NCI-H524 (cell line): Measurements from ENCODE around the gene USP36.
"Not testable (repeated sequence)": the region's sequence is repeated elsewhere in the genome, so short reads cannot be mapped to it uniquely, and the experiment has no call there.

Source experiments
- DNase-seq, 2 experiments: peaks; one replicate each; lab custom pipeline; 2025; lab: John Stamatoyannopoulos, UW

USP36 gene

DNA sequence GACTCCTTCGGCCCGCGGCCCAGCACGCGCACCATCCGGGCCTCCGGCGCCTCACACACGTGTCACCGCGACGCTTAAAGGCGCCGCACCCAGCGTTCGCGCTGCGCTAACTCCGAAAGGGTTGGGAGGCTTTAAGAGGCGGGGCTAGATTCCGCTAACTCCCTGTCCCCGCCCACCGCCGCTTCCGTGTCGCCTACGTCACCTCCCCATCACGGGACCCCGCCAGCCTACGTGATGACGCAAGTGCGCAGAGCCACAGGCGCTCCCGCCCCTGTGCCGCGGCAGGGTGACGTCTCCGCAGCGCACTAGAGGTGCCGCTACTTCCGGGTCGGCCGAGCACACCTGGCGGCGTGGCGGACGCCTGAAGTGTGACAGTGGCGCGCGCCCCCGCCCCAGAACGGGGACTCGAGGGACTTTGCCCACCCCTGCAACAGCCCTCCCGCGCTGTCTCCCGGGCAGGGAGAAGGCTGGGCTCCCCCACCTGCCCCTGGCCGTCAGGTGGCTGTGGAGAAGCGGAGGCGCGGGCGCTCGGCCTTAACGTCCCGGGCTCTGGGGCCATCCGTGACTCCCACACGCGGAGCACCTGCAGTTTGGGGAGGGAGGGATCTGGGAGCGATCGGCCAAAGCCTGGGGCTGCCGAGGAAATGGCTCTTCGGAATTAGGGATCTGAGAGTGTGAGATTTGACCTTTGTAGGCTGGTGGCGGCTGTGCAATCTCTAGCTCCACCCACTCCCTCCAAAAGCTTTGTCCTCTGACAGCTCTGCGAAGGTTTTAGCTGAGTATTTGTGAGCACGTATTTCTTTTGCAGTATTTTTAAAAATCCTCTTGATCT is at the start of gene USP36:
USP36 (minus strand) TSS at position 35 of the 832 bp plus-strand sequence. CDS start 4,451 bp downstream, outside the sequence.
- DNase-seq = peak; percentile 100

DNA sequence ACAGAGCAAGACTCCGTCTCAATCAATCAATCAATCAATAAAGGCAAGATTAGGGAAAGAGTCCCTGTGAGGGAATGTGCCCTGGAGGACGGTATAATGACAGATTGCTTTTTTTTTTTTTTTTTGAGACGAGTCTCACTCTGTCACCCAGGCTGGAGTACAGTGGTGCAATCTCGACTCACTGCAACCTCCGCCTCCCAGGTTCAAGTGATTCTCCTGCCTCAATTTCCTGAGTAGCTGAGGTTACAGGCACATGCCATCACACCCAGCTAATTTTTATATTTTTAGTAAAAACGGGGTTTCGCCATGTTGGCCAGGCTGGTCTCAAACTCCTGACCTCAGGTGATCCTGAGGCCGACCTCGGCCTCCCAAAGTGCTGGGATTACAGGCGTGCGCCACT is 49.5 kb upstream of the USP36 start:
- DNase-seq = not testable (repeated sequence)

DNA sequence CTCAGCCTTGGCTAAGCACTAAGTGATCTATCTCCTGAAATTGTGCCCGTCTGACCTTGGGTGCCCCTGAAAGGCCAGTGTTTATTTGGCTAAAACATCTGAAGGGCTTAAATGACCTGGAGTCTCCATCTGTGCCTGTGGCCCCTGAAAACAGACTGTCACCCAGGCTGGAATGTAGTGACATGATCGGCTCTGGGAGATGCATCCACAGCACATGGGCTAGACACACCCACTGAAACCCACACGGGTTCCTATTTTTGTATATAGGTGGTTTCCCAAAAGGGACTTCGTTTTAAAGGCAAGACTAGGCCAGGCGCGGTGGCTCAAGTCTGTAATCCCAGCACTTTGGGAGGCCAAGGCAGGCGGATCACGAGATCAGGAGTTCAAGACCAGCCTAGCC is 48.9 kb upstream of the USP36 start:
- DNase-seq = no peak

DNA sequence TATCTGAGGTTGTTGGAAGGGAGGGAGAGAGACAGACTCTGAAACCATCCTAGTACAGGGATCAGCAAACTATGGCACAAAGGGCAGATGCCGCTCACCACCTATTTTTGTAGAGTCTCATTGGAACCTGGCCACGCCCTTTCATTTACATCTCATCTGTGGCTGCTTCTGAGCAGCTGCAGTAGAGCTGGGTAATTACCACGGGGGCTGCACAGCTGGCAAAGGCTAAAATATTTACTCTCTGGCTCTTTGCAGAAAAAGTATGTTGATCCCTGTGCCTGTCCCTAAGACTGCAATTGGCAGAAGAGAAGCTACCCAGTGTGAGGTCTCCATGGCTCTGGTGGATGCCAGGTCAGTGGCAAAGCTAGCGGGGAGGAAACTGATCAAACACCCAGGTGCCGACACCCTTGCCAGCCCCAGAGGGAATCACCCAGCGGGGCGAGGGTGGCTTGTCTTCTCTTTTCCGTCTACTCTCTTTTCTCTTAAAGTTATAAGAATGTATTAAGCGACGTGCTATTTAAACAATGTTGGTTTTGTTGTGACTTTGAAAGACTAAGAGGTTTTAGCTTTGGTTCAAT is 48.4 kb upstream of the USP36 start:
- DNase-seq = peak in 1 of 2 experiments; percentile 51

DNA sequence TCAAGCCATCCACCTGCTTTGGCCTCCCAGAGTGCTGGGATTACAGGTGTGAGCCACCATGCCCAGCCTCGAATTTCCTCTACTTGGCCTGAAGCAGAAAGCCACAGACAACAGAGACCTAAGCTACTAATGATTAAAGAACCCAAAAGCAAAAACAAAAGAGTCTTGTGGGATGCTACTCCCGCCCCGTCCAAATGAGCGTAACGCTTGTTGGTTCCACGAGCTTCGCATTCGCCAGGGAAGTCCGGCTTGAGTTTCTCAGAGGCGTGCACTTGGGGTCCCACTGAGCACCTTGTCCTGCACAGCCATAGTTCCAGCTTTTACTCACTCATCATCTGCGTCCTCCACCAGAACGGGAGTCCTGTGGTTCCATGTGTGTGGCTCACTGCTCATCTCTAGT is 46.3 kb upstream of the USP36 start:
- DNase-seq = no peak

DNA sequence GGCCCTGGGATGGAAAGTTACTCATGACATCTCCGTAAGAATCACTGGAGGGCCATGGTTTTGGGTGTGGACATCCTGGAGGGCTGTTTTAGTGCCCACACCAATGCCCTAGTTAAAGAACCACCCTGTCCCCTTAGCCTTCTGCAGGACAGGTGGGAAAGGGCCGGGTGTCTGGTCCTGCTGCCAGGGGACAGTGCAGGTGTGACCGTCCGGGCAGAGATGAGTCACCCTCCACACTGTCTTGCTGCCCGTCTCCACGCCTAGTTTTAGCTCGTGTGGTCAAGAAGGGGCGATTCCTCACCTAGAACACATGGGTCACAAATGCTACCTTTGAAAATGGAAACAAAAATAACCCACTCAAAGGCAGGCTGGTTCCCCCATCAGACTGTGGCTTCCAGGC is 45.3 kb upstream of the USP36 start:
- DNase-seq = no peak

DNA sequence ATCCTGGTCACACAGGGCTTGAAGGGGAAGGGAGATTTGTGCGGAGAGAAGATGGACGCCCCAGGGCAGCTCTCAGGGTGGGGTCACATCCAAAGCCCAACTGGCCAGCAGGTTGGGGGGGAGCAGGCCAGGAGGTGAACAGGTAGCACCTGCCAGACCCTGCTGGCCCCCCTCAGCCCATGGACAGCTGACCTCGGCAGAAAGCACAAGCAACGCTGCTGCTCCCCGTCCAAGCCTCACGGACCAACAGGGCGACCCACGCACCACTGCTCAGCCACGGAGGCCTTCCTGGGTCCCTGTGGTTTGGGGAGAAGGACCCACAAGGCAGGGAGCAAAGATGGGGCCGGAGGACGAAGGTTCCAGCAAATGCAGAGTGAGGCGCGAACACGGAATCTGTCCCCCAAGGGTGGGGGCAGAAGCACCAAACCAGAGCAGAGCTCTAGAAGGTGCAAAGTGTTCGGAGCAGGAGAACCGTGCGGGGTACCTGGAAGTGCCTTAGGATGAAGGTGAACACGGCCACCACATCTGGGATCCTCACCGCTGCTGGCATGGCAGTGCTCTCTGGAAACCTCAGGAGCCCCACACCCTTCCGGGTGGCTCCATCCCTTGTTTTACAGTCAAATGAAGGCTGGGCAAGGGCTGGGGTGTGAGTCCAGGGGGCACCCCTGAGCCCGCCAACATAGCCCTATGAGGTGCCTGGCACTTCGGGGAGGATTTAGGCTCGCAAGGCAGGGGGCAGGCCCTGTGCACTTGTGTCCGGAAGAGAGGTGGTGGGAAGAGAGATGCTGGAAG is 44.5 kb upstream of the USP36 start:
- DNase-seq = no peak

DNA sequence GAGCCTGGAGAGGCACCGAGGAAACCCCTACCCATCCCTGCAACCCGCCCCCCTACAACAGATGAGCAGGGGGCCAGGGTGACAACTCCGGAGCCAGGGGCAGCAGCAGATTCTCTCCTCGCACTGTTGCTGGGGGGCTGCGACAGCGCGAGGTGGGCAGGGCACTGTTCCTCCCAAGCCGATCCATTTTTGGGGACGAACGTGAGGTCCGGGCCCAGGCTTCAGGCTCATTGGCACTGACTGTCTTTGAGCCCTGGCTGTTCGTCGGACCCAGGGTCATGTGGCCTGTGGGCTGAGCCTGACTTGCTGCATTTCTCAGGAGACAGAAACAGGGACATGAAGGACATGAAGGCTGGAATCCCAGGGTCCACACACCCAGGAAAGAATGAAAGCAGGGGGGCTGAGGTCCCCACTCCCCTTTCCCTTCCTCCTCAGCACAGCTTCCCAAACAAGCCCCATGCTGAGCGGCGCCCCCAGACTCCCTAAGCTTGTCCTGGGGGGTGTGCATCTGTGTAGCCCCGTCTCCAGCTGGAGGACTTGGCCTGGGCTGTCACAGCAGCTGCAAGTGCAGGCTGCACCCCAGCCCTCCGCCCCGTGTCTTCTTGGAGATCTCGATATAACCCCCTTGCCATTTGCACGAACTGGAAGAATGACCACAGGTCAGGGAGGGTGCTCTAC is 43.7 kb upstream of the USP36 start:
- DNase-seq = no peak

DNA sequence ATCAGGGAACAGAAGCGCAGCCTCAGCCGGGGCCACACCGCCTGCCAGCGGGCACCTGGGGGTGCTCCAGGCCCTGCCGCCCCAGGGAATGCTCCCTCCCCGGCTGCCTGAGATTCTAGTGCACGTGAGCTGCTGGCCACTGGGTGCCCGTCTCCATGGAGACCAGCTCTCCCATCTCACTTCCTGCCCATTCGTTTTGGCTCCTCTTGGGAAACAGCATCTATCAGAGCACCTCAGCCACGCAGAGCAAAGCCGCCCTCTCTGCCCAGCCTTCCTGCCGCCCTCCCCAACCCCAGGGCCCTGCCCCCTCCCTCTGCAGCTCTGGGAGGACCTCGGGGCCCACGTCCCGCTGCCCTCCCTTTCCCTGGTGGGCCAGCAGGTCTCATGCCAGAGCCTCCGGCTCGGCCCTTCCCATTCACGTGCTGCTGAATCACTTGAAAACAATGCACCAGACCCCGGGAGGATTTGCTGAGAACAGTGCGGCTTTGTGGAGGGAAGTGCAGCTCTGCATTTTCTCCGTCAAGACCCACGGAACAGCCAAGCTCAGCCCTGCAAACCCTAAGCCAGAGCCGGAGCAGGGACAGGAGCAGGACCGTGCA is 43.0 kb upstream of the USP36 start:
- peak; percentile 66 to 88 for DNase-seq

DNA sequence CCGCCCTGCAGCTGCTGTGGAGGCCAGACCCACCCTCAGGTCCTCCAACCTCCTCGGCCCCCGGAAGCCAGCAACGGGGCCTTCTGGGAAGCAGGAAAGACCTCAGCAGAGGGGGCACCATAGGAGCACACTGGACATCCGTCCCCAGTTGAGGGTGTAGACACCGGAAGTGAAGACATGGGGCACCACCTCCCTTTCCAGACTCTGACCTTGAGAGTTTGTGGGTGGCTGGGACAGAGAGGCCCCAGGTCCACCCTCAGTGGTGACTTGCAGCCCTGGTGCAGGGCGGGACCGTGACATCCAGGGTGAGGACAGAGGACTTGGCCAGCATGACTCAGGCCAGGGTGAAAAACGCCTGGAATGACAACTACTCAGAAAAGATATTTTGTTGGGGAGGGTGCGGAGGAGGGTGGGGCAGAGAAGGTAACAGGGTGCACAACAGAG is 42.5 kb upstream of the USP36 start:
- DNase-seq = no peak

DNA sequence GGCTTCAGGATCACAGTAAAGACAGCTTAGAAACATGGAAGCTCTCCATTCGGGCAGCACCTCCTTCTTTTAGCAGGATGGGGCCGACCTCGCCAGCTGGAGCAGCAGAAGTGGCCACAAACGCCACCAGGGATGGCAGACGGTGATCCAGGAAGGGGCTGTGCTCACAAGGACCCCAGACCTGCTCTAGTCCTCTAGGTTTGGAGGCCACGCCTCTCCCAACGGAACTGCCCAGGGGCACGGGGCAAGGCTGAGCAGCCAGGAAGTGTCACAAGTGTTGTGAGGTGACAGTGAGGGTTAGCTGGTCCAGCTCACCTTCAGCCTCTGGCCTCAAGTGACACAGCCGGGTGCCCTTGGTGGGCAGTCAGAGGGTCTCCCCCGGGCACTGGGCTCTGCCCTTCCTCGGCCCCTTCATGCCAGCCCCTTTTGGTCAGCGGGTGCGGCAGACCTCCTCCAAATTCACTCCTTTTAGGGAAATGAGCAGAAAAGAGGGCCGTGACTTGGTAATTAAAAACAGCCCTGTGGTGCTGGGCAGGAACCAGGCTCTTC is 42.0 kb upstream of the USP36 start:
- DNase-seq = peak in 1 of 2 experiments; percentile 76

DNA sequence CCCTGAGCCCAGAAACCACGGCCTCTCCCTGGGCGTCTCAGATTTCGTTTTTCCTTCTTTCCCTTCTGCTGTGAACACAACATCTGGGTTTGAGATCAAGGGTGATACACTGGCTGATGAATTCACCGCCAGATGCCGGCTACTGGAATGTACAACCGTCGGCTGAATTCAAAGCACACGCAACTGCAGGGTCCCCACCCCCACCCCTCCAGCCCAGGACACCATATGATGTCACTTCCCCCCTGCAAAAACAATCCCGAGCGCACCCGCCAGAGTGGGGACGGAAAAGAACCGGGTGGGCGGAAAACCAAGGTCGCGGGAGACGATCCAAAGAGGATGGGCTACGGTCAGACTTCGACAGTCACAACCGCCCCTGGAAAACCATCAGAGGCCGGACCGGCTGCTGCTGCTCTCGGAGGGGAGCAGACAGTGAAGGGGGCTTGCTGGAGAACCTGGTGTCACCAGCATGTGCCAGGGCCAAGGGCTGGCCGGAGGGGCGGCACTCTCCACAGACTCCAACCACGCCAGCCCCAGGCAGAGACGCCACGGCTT is 39.1 kb upstream of the USP36 start:
- peak in 1 of 2 experiments; percentile 69 for DNase-seq

DNA sequence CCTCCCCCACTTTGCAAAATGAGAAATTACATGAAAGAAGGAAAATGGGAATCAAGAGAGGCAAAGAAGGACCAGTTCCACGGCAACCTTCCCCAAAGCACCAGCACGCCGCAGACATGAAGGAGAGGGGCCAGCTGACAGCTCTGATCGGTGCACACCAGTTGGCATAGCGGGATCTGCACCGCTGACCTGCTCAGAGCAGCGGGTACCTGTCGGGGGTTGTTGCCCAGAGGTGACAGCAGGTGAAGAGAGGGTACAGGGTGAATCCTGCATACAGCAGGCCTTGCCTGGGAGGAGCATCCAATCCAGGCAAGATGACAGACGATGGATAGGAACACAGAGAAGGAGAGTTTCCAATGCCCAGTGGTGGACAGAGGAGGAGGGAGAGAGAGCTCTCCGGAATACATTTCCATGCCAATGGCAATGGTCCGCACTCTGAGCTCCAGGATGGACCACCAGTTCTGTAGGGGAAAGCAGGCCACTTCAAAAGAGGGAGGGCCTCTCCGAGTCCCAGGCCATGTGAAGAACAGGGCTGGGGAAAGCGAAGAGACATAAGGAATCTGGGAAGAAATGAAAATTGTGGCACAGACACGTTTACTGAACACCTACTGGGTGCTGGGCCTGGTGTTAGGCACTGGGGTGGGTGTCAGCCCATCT is 38.4 kb upstream of the USP36 start:
- DNase-seq = peak in 1 of 2 experiments; percentile 36

DNA sequence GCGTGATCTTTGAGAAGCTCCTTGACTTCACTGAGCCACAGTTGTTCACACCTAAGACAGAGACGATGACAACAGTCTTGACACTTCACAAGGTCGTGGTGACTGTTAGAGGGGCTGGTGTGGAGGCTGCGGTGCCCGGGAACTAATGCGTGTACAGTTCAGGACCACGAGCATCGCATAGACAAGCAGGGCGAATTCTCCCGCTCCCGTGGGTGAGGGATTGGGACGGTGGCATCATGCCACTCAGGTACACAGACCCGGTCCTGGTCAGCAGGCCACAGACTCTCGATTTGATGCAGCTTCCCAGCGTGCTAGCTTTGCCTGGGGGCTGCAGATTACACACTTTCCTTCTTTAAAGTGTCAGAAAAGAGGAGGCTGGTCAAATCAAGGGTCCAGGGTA is 37.6 kb upstream of the USP36 start:
- DNase-seq = no peak

DNA sequence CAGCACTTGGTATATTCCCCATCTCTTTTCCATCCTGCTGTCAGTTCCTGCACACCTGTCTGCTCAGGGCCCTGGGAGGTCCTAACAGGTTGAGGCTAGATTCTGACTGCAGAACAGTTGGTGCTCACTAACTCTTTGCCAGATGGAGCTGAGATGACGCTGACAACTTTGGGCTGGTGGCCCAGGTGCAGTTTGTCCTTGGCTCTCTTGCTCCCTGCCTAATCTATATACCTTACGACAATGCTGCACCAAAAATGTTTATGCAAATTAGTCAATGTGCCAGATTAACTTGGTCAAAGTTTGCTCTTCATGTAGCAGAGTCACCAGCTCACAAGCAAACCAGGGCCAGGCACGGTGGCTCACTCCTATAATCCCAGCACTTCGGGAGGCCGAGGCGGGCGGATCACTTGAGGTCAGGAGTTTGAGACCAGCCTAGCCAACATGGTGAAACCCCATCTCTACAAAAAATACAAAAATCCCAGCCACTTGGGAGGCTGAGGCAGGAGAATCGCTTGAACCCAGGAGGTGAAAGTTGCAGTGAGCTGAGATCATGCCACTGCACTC is 36.4 kb upstream of the USP36 start:
- DNase-seq = peak in 1 of 2 experiments; percentile 57

DNA sequence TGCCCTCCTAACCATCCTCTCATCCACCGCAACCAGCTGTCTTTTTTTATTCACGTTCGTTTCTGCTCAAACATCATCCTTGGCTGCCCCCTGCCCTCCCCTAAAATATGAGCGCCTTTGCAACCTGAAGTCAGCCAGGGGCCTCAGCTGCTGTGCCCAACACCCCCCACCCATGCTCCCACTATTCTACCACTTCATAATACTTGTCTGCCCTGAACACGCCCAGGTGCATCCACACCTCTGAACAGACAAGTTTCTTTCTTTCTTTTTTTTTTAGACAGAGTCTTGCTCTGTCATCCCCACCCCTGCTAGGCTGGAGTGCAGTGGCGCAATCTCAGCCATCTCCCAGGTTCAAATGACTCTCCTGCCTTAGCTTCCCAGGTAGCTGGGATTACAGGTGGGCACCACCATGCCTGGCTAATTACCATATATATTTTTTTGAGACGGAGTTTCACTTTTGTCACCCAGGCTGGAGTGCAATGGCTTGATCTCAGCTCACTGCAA is 35.5 kb upstream of the USP36 start:
- DNase-seq = no peak

DNA sequence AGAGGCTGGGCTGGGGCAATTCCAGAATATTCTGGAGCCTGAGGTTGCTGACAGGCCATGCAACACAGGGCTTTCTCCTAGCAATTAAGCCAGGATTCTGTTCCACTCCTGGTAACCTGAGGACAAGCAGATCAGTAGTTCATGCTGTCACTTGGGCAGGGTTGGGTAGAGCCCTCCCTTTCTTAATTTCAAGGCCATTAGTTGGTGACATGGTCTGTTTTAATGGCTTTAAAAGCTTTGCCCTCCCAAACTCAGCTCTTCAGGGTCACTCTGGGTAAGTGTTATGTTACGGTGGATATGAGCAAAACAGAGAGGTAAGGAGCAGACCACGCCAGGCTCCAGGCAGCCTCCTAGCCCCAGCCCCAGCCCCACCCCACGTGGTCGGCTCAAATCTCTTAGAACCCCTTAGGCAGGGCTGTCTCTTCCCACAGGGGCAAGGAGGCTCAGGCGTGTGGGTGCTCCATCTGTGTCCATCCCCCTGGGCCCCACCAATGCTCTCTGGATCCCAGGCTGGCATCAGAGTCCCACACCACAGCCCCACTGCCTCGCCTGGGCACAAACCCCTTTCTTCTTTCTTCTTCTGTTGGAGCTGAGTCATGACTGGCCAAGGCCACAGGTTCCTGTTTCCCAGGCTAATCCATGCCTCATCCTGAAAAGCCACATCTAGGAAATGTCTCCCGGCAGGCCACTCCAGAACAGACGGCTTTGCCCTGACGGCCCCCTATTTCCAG is 34.9 kb upstream of the USP36 start:
- DNase-seq = peak; percentile 96 to 98

DNA sequence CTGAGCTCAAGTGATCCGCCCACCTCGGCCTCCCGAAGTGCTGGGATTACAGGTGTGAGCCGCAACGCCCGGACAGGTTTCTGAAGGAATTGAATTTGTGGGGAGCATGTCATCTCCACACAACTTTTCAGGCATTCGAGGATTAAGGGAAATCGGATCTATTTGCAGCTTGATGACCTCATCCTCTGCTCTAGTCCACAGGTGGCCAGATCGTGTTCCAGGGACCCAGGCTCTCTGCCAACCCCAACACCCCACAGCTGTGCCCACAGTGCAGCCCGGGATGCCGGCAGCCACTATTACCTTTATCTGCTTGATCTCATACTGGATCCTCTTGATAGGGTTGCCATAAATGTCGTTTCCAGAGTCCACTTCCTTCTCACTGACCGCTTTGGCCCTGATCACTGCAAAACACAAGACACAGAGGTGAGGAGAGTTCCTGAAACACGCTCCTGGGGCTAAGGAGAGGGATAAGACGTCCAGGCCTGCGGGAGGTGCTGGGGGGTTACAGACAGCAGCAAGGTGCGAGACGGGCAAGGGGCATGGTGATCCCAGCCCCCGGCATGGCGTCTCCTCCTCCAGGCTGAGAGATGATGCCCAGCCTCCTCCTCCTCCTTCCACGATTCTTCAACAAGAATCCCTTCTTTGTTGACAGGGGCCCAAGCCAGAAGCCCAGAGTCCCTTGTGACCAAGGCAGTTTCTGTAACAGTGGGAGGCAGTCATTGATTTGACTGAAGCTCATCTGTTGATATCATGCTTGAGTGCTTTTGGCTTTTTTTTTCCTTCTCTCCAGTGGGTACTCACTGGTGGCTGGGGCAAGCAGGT is 33.1 kb upstream of the USP36 start:
- DNase-seq = peak; percentile 78 to 94
